Mesothelial cell of epicardium (in vitro differentiated cells): Measurements from ENCODE around the gene APOD. TPM values are rescaled to one million over a fixed set of nuclear protein-coding genes. Genes with fewer than 3 reads are reported as not detected.
A peak's percentile ranks its signal among the peaks of the same experiment; 100 is the strongest.

Experiments used
- DNase-seq, 2 experiments: peaks; one replicate each; pipeline ENCODE4 v3.0.0; 2021; ENCODE audit warnings: low spot score in 2 of 2; ENCODE audit not compliant: unreplicated experiment in 2 of 2
- H3K27ac Mint-ChIP-seq: 2 replicates; pipeline ENCODE4 v1.8.0; 2021; ENCODE audit warnings: mixed read lengths
- H3K27me3 Mint-ChIP-seq: 2 replicates; pipeline ENCODE4 v1.8.0; 2021; ENCODE audit warnings: low read depth, mixed read lengths
- H3K36me3 Mint-ChIP-seq: 2 replicates; pipeline ENCODE4 v1.8.0; 2021; ENCODE audit warnings: mixed read lengths
- H3K4me1 Mint-ChIP-seq: 2 replicates; pipeline ENCODE4 v1.8.0; 2021; ENCODE audit warnings: mixed read lengths
- H3K4me3 Mint-ChIP-seq: 2 replicates; pipeline ENCODE4 v1.8.0; 2021; ENCODE audit warnings: mild to moderate bottlenecking, moderate library complexity, mixed read lengths
- H3K9me3 Mint-ChIP-seq: 2 replicates; pipeline ENCODE4 v1.8.0; 2021; ENCODE audit warnings: mixed read lengths
- total RNA-seq: library from RNA; stranded (reverse); gene quantifications from 3 replicates; pipeline ENCODE4 v1.2.1, GENCODE V29; 2021
- TF ChIP-seq, protein P1 (sequence below): fragments of 200-600 bp; sonication (generic); IDR thresholded peaks from one replicate; pipeline ENCODE4 v1.5.0; 2021; ENCODE audit warnings: antibody characterized with exemption; ENCODE audit not compliant: unreplicated experiment

Gene APOD
- total RNA-seq, 1 donor from 2014 or later, result 0.63 TPM

DNA sequence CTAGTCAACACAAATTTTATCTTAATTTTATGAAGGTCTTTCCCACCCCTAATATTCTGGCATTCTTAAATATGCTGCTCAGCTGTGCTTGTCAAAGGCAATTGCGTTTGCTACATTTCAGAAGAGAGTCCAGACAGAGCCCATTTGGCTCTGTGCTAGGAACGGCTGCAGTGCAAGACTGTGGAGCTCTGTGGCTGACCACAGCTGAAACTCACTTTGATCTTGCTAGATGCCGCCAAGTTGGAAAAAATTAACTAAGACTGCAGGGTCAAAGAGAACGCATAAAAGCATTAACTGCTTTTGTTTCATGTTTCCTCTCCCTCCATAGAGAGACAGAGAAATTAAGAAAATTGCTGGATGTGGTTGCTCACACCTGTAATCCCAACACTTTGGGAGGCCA is 33.0 kb downstream of the APOD start:
- TF ChIP-seq, protein P1, sequence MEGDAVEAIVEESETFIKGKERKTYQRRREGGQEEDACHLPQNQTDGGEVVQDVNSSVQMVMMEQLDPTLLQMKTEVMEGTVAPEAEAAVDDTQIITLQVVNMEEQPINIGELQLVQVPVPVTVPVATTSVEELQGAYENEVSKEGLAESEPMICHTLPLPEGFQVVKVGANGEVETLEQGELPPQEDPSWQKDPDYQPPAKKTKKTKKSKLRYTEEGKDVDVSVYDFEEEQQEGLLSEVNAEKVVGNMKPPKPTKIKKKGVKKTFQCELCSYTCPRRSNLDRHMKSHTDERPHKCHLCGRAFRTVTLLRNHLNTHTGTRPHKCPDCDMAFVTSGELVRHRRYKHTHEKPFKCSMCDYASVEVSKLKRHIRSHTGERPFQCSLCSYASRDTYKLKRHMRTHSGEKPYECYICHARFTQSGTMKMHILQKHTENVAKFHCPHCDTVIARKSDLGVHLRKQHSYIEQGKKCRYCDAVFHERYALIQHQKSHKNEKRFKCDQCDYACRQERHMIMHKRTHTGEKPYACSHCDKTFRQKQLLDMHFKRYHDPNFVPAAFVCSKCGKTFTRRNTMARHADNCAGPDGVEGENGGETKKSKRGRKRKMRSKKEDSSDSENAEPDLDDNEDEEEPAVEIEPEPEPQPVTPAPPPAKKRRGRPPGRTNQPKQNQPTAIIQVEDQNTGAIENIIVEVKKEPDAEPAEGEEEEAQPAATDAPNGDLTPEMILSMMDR, result no peak
- Mint-ChIP-seq H3K27ac (peak overlapping the region; percentile 66), H3K27me3 (peaks cover 9% of the 10 kb centered on the region), H3K9me3 (no peaks in the 10 kb centered on the region), H3K36me3 (no peaks in the 10 kb centered on the region), H3K4me1 (peaks cover 49% of the 10 kb centered on the region), H3K4me3 (no peak overlapping the region)
- no peak for DNase-seq

DNA sequence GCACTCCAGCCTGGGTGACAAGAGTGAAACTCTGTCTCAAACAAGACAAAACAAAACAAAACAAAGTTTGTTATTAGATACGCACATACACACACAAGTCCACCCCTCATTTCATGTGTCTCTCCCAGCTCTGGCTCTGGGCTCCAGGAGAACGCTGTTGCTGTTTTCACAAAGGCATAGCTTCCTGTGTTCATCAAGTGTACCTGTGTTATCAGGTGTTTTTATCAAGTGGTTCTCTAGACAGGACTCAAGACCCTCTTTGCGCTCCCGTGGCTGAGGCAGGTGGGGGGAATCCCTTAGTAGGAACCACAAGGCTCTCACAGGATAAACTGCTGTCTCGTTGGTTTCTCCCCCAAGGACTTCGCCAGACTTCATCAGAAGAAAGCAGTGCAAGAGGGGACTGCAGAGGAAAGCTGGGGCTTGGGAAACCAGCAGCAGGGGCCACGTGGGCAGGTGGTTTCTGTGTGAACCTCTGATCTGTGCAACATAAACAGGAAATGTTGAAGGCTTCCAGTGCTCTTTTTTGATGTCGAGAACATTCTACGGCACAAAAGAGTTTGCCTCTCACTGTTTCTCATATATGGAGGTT is 33.7 kb downstream of the APOD start:
- Mint-ChIP-seq H3K9me3 (no peaks in the 10 kb centered on the region), H3K27ac (peak overlapping the region; percentile 83), H3K4me3 (no peak overlapping the region), H3K36me3 (no peaks in the 10 kb centered on the region), H3K4me1 (peaks cover 50% of the 10 kb centered on the region), H3K27me3 (peaks cover 4% of the 10 kb centered on the region)
- no peak for DNase-seq
- TF ChIP-seq, protein P1, result no peak

DNA sequence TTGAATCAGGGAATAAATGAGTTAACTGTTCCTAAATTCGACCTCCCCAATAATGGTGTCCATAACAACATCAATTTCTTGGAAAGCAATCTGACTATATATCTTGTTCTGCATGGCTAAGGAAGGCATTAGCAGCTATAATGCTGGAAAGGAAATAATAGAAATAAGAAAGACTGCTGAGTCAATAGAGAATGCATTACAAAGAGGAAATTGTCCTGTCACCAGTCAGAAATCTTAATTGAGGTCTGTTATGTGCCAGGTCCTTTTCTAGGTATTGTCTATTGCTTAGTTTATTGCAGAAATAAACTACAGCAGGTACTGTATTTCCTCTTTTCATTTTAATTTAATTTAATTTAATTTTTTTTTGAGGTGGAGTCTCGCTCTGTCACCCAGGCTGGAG is 34.8 kb downstream of the APOD start:
- Mint-ChIP-seq H3K4me3 (no peak overlapping the region), H3K36me3 (no peaks in the 10 kb centered on the region), H3K9me3 (no peaks in the 10 kb centered on the region), H3K27ac (no peak overlapping the region), H3K27me3 (peaks cover 2% of the 10 kb centered on the region), H3K4me1 (peaks cover 55% of the 10 kb centered on the region)
- TF ChIP-seq, protein P1, result no peak
- DNase-seq, result no peak

DNA sequence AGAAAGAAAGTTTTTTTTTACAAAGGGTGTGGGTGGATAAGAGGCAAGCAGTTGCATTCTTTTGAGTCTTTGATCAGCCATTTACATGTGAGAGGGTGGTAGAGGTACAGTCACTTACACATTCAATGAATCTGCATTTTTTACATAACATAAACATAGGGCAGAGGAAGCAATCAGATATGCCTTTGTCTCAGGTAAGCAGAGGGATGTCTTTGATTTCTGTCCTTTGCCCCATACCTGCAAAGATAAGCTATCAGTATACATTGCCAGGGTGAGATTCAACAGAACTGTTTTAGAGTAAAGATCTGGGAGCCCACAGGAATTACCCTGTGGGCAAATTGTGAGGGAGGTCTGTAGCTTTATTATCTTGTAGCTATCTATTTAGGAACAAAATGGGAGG is 35.2 kb downstream of the APOD start:
- Mint-ChIP-seq H3K4me1 (peaks cover 58% of the 10 kb centered on the region), H3K27ac (peak overlapping the region; percentile 89), H3K36me3 (no peaks in the 10 kb centered on the region), H3K9me3 (no peaks in the 10 kb centered on the region), H3K27me3 (peaks cover 1% of the 10 kb centered on the region), H3K4me3 (no peak overlapping the region)
- TF ChIP-seq, protein P1, result no peak
- no peak for DNase-seq

DNA sequence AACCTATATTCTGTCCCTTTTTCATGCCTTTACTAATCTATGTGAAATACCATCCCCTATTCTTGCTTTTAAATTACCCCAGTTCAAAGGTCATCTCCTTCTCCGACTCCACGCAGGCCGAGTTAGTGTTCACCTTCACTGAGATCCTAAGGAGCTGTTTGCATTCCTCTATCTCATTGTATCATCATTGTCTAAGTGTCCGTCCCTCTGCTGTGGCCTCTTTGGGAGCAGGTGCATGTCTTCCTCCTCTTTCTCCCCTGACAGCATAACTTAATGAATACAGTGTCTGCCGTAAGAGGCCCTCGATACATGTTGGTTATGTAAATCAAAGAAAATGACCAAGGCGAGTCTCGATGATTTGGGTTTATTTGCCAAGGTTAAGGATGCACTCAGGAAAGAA is 35.7 kb downstream of the APOD start:
- no peaks in the 10 kb centered on the region for H3K27me3 Mint-ChIP-seq
- H3K4me1 Mint-ChIP-seq, result peaks cover 53% of the 10 kb centered on the region
- DNase-seq, result no peak
- TF ChIP-seq, protein P1, result no peak
- no peaks in the 10 kb centered on the region for H3K9me3 Mint-ChIP-seq
- no peaks in the 10 kb centered on the region for H3K36me3 Mint-ChIP-seq
- no peak overlapping the region for H3K4me3 Mint-ChIP-seq
- H3K27ac Mint-ChIP-seq, result peak overlapping the region; percentile 89

DNA sequence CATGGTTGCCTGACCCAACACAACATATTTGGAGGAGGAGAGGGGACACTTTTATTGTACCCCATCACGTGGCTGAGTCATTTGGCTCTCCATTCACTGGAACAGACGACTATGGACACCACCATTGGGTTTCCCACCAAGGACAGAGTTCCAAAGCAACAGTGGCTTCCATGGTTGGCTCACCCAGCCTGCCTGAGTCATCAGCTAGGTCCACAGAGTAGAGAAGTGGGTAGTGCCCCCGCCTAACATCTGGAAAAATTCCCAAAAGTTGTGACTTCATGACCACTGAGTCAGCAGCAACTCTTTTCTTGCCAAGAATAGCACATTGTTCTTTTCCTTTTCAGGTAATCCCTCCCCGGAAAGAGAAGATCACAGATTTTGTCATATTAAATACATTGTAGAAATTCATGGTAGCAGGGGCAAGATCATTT is 37.6 kb downstream of the APOD start:
- no peaks in the 10 kb centered on the region for H3K9me3 Mint-ChIP-seq
- H3K4me3 Mint-ChIP-seq, result no peak overlapping the region
- H3K27ac Mint-ChIP-seq, result no peak overlapping the region
- peaks cover 57% of the 10 kb centered on the region for H3K4me1 Mint-ChIP-seq
- H3K36me3 Mint-ChIP-seq, result no peaks in the 10 kb centered on the region
- no peak for DNase-seq
- TF ChIP-seq, protein P1, result no peak
- no peaks in the 10 kb centered on the region for H3K27me3 Mint-ChIP-seq
